Liver (tissue), 3 donors: ENCODE results near the gene CAB39.

Source experiments
- ATF3 ChIP-seq: IDR thresholded peaks from 2 replicates; pipeline ENCODE4 v1.6.1; 2016; ENCODE audit warnings: antibody characterized with exemption
- CTCF ChIP-seq: fragments of 150-350 bp; IDR thresholded peaks from 2 replicates; pipeline ENCODE4 v1.5.1; 2017; ENCODE audit warnings: improper control_type of control experiment, low read depth, low read length; ENCODE audit not compliant: missing input control
- EGR1 ChIP-seq, 2 donors: IDR thresholded peaks; 2 replicates each; pipeline ENCODE4 v1.6.1; 2016 to 2018; ENCODE audit warnings: antibody characterized with exemption in 2 of 2, low read depth in 2 of 2
- FOXA1 ChIP-seq: IDR thresholded peaks from 2 replicates; pipeline ENCODE4 v1.6.1; 2016; ENCODE audit warnings: antibody characterized with exemption
- HNF4A ChIP-seq, 2 donors: conservative IDR thresholded peaks; 2 replicates each; pipeline ENCODE4 v1.6.1; 2016; ENCODE audit warnings: antibody characterized with exemption in 2 of 2, mild to moderate bottlenecking in 2 of 2
- JUND ChIP-seq, 2 donors: IDR thresholded peaks; 2 replicates each; pipeline ENCODE4 v1.6.1; 2016; ENCODE audit warnings: antibody characterized with exemption in 2 of 2
- RAD21 ChIP-seq, 2 donors: IDR thresholded peaks; 2 replicates each; pipeline ENCODE4 v1.6.1; 2016; ENCODE audit warnings: antibody characterized with exemption in 2 of 2, mild to moderate bottlenecking in 2 of 2
- RXRA ChIP-seq, 2 donors: IDR thresholded peaks; 2 replicates each; pipeline ENCODE4 v1.6.1; 2017 to 2018; ENCODE audit warnings: antibody characterized with exemption in 2 of 2, mild to moderate bottlenecking in 1 of 2
- SP1 ChIP-seq: IDR thresholded peaks from 2 replicates; pipeline ENCODE4 v1.6.1; 2018; ENCODE audit warnings: antibody characterized with exemption, mild to moderate bottlenecking
- TAF1 ChIP-seq: conservative IDR thresholded peaks from 2 replicates; pipeline ENCODE4 v1.6.1; 2016; ENCODE audit warnings: antibody characterized with exemption, mild to moderate bottlenecking
- YY1 ChIP-seq: IDR thresholded peaks from 2 replicates; pipeline ENCODE4 v1.6.1; 2016; ENCODE audit warnings: antibody characterized with exemption, mild to moderate bottlenecking
- ZBTB33 ChIP-seq: IDR thresholded peaks from 2 replicates; pipeline ENCODE4 v1.6.1; 2016; ENCODE audit warnings: antibody characterized with exemption
- TF ChIP-seq, protein P1 (sequence below): IDR thresholded peaks from 2 replicates; pipeline ENCODE4 v1.6.1; 2016; ENCODE audit warnings: antibody characterized with exemption, mild to moderate bottlenecking
- TF ChIP-seq, protein P2 (sequence below): IDR thresholded peaks from 2 replicates; pipeline ENCODE4 v1.6.1; 2016; ENCODE audit warnings: antibody characterized with exemption
- donor health status: healthy.
- donor health status: healthy.

DNA sequence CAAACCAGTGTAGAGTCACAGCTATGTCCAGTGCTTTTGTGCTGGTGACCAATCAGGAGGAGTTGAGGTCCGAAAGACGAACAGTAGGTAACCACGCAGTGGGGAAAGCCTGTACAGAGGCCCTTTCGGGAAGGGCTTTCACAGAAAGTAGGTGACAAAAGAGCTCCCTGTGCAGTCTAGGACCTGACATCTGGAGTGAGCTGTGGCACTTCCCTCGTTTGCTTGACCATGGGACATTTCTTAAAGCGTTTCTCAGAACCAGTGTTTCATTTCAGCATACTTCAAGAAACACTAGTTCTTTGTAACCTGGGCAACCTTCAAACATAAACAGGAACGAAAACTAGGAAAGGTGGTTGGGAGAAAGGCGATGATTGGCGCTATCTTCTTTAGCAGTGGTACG, 96.4 kb downstream of the CAB39 start:
- TF ChIP-seq YY1 (no peak), CTCF (no peak), ATF3 (no peak), TAF1 (no peak), SP1 (no peak), ZBTB33 (no peak), RXRA (IDR thresholded peaks at IDR 0.05) (no peak), RAD21 (IDR thresholded peaks at IDR 0.05) (no peak), HNF4A (conservative IDR thresholded peaks at IDR 0.05) (no peak), JUND (IDR thresholded peaks at IDR 0.05) (no peak), FOXA1 (no peak), EGR1 (IDR thresholded peaks at IDR 0.05; ENCODE audit: low read depth in 2 of 2) (no peak)
- TF ChIP-seq, protein P1, sequence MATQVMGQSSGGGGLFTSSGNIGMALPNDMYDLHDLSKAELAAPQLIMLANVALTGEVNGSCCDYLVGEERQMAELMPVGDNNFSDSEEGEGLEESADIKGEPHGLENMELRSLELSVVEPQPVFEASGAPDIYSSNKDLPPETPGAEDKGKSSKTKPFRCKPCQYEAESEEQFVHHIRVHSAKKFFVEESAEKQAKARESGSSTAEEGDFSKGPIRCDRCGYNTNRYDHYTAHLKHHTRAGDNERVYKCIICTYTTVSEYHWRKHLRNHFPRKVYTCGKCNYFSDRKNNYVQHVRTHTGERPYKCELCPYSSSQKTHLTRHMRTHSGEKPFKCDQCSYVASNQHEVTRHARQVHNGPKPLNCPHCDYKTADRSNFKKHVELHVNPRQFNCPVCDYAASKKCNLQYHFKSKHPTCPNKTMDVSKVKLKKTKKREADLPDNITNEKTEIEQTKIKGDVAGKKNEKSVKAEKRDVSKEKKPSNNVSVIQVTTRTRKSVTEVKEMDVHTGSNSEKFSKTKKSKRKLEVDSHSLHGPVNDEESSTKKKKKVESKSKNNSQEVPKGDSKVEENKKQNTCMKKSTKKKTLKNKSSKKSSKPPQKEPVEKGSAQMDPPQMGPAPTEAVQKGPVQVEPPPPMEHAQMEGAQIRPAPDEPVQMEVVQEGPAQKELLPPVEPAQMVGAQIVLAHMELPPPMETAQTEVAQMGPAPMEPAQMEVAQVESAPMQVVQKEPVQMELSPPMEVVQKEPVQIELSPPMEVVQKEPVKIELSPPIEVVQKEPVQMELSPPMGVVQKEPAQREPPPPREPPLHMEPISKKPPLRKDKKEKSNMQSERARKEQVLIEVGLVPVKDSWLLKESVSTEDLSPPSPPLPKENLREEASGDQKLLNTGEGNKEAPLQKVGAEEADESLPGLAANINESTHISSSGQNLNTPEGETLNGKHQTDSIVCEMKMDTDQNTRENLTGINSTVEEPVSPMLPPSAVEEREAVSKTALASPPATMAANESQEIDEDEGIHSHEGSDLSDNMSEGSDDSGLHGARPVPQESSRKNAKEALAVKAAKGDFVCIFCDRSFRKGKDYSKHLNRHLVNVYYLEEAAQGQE = no peak
- TF ChIP-seq, protein P2, sequence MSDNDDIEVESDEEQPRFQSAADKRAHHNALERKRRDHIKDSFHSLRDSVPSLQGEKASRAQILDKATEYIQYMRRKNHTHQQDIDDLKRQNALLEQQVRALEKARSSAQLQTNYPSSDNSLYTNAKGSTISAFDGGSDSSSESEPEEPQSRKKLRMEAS = no peak
